Choroid plexus epithelial cell (primary cell): ENCODE data around the gene JADE1.
A peak's percentile ranks its signal among the peaks of the same experiment; 100 is the strongest.

Source experiments
- DNase-seq: peaks from one replicate; pipeline ENCODE4 v3.0.0-alpha.2; 2010; ENCODE audit warnings: low read depth
- H3K4me3 ChIP-seq: 2 replicates; pipeline ENCODE4 v1.5.1; 2011; ENCODE audit warnings: low read depth, mild to moderate bottlenecking, control low read depth, low read length, moderate library complexity
- TF ChIP-seq, protein P1 (sequence below): conservative IDR thresholded peaks from 2 replicates; pipeline ENCODE4 v1.5.1; 2011; ENCODE audit warnings: low read depth, mild to moderate bottlenecking, control low read depth, inconsistent platforms, low read length, moderate library complexity

JADE1 gene

DNA sequence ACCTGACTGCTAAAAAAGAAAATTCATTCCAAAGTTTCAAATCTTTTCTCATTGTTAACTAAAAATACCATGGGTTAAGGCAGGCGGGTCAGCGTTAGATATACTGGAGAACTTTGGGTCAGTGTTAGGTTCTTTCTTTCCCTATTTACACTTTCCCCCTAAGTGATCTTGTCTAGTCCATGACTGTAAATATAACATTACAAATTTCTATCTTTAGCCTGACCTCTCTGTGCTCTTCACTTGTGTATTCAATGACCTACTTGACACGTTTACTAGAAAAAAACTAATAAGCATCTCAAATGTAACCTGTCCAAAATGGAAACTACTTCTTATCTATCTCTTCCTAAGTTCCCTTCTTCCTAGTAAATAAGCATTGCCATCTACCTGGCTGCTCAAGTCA lies 95.3 kb downstream of the JADE1 start:
- TF ChIP-seq, protein P1, sequence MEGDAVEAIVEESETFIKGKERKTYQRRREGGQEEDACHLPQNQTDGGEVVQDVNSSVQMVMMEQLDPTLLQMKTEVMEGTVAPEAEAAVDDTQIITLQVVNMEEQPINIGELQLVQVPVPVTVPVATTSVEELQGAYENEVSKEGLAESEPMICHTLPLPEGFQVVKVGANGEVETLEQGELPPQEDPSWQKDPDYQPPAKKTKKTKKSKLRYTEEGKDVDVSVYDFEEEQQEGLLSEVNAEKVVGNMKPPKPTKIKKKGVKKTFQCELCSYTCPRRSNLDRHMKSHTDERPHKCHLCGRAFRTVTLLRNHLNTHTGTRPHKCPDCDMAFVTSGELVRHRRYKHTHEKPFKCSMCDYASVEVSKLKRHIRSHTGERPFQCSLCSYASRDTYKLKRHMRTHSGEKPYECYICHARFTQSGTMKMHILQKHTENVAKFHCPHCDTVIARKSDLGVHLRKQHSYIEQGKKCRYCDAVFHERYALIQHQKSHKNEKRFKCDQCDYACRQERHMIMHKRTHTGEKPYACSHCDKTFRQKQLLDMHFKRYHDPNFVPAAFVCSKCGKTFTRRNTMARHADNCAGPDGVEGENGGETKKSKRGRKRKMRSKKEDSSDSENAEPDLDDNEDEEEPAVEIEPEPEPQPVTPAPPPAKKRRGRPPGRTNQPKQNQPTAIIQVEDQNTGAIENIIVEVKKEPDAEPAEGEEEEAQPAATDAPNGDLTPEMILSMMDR = no peak
- no peak overlapping the region for H3K4me3 ChIP-seq
- no peak for DNase-seq

DNA sequence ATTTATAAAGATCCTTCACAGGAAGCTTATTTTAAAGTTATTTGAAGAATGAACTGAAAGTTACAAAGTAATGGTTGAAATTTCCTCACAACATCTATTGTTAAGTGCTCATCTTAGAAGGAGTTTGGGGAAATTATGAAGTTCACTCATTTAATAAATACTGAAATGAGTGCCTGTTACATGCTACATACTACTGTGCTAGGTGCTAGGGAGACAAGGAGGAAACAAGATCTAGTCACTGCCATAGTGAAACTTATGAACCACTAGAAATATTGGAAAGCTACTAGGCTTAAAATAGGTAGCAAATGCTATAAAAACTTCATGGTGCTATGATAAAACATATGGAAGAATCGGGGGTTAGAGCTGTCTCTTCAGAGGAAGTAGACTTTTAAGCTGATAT lies 97.1 kb downstream of the JADE1 start:
- no peak overlapping the region for H3K4me3 ChIP-seq
- TF ChIP-seq, protein P1 = no peak

DNA sequence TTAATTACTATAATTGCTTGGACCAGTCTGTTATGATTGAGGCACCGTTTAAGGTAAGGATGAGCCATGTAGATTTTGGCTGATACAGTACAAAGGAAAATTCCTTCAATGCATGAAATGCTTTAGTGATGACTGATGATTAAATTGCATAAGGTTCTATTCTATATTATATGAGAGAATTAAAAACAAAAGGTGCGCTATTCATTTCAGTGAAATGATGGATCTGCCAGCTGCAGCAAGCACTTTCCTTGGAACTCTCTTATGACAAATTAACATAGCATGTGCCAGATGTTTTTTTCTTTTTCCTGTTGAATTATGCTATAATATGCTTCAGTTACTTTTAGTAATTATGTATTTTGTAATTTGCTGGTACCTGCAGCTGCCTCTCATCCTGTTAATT lies 98.5 kb downstream of the JADE1 start:
- DNase-seq = no peak

More for the DNA sequence above, 97.1 kb downstream of the JADE1 start:
- no peak for DNase-seq

DNA sequence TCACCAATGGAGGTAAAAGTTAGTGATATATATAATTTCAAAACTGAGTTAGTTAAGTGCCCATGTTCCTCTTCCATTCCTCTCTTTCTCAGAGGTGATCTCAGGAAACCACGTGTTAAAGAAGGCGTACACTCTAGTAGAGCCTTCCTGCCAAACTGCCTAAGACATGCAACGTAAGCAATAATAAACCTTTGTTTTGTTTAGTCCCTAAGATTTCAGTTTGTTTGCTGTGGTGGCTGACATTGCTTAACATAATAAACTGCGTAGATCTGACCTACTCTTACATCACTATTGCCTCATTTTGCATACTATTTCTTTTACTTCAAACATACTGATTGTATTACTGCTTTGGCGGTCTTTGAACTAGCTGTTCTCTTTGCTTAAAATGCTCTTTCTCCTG lies 99.2 kb downstream of the JADE1 start:
- TF ChIP-seq, protein P1 = no peak
- H3K4me3 ChIP-seq = no peak overlapping the region
- peak; percentile 7 for DNase-seq

More for the DNA sequence above, 98.5 kb downstream of the JADE1 start:
- TF ChIP-seq, protein P1 = no peak
- no peak overlapping the region for H3K4me3 ChIP-seq

DNA sequence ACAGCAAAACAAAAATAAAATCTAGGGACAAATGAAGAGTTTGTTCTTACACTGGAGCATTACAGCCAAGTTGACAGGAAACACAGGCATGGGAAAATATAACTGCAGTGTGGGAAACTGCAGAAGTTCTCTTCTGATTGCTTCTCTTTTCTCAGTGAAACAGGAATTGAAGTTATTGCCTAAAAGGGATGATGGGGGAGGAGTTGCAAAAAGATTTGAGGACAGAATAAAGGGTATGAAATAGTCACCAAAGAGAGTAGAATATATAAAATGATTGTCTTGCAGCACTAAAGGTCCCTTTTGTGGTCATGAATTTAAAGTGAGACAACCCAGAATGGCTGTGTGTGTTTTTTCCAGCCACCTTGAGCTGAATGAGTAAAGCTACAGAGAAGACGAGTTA lies 103.7 kb downstream of the JADE1 start:
- no peak overlapping the region for H3K4me3 ChIP-seq
- no peak for DNase-seq
- TF ChIP-seq, protein P1 = no peak

DNA sequence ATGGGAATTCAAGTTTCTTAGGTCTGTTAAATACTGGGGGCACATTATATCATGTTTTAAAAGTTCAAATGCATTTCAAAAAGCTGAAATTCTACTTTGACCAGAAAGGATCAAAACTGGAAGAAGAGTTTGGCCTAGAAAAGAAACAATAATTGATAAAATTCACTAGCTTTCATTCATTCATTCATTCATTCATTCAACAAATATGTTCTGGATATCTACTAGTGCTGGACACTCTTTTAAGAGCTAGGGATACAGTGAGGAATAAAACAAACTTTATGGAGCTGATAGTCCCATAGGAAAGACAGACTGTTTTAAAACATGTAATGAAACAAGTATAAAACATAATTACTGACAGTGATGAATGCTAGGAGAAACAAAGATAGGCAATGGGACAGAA lies 106.0 kb downstream of the JADE1 start:
- TF ChIP-seq, protein P1 = no peak
- no peak for DNase-seq
- H3K4me3 ChIP-seq = no peak overlapping the region

DNA sequence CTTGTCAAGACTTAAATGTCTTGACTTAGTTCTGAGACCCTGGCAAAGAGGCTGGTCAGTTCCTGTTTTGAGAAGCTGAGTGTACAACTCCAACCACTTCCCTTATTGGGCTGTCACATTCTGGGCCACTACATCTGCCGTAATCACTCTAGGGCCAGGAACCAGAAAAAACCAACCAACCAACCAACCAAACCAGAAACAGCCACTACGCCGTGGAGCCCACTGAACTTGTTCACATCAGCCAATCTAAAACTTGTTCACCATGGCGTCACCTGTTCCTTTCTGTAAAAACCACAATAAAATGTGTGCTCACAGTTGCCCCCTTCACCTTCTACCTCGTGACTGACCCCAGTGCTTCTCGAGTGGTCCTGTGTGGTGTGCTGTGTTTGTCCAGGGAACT lies 107.3 kb downstream of the JADE1 start:
- H3K4me3 ChIP-seq = no peak overlapping the region
- no peak for DNase-seq
- TF ChIP-seq, protein P1 = no peak
